Keratinocyte (primary cell): ENCODE data around the gene BCL2. TPM values are rescaled to one million over a fixed set of nuclear protein-coding genes. Genes with fewer than 3 reads are reported as not detected.

ENCODE experiments used
- DNase-seq: peaks from one replicate; pipeline ENCODE4 v3.0.0-alpha.2; 2011; ENCODE audit warnings: low read depth, missing footprints, low spot score
- FAIRE-seq: peaks from 2 replicates; lab custom pipeline; 2011; peaks lifted over from hg19 to GRCh38; lab: Jason Lieb, UNC
- H2AFZ ChIP-seq: 2 replicates; pipeline ENCODE4 v1.6.0; 2012; ENCODE audit warnings: low read length, control low read depth, inconsistent platforms; ENCODE audit not compliant: control insufficient read depth
- H3K27ac ChIP-seq: 2 replicates; pipeline ENCODE4 v1.5.1; 2011; ENCODE audit warnings: low read length; ENCODE audit not compliant: control insufficient read depth, insufficient read depth
- H3K27me3 ChIP-seq: 3 replicates; pipeline ENCODE4 v1.6.0; 2011; ENCODE audit warnings: low read length; ENCODE audit not compliant: control insufficient read depth, insufficient read depth; ENCODE audit errors: extremely low read depth
- H3K36me3 ChIP-seq, 2 experiments: 2 replicates in 1 of 2; 3 replicates in 1 of 2; pipeline ENCODE4 v1.5.1; 2011; ENCODE audit warnings: low read length in 2 of 2, mild to moderate bottlenecking in 1 of 2; ENCODE audit not compliant: control insufficient read depth in 2 of 2, insufficient read depth in 2 of 2; ENCODE audit errors: extremely low read depth in 1 of 2
- H3K4me1 ChIP-seq: 3 replicates; pipeline ENCODE4 v1.5.1; 2011; ENCODE audit warnings: low read length; ENCODE audit not compliant: control insufficient read depth, insufficient read depth; ENCODE audit errors: extremely low read depth
- H3K4me2 ChIP-seq: 3 replicates; pipeline ENCODE4 v1.6.0; 2011; ENCODE audit warnings: low read depth, low read length; ENCODE audit not compliant: control insufficient read depth, insufficient read depth; ENCODE audit errors: extremely low read depth
- H3K4me3 ChIP-seq, 3 experiments: fragments of 200-600 bp in 1 of 3; sonication (generic) in 1 of 3; 2 replicates in 2 of 3; 3 replicates in 1 of 3; pipeline ENCODE4 v1.5.1; 2011 to 2016; ENCODE audit warnings: low read length in 3 of 3, mild to moderate bottlenecking in 3 of 3, control low read depth in 2 of 3, inconsistent platforms in 1 of 3, low read depth in 1 of 3, mixed read lengths in 1 of 3, mixed run types in 1 of 3, moderate library complexity in 1 of 3; ENCODE audit not compliant: control insufficient read depth in 2 of 3, insufficient read depth in 2 of 3; ENCODE audit errors: extremely low read depth in 1 of 3
- H3K79me2 ChIP-seq: 2 replicates; pipeline ENCODE4 v1.6.0; 2012; ENCODE audit warnings: low read length; ENCODE audit not compliant: control insufficient read depth, insufficient read depth
- H3K9ac ChIP-seq: 3 replicates; pipeline ENCODE4 v1.6.0; 2011; ENCODE audit warnings: low read length; ENCODE audit not compliant: control insufficient read depth, insufficient read depth; ENCODE audit errors: extremely low read depth
- H3K9me1 ChIP-seq: 3 replicates; pipeline ENCODE4 v1.6.0; 2011; ENCODE audit warnings: low read length; ENCODE audit not compliant: control insufficient read depth, insufficient read depth; ENCODE audit errors: extremely low read depth
- H3K9me3 ChIP-seq: 2 replicates; pipeline ENCODE4 v1.5.1; 2012; ENCODE audit warnings: low read depth, low read length; ENCODE audit not compliant: control insufficient read depth
- H4K20me1 ChIP-seq: 3 replicates; pipeline ENCODE4 v1.6.0; 2011; ENCODE audit warnings: low read length; ENCODE audit not compliant: control insufficient read depth, insufficient read depth; ENCODE audit errors: extremely low read depth
- CTCF ChIP-seq, 3 experiments: IDR thresholded peaks in 1 of 3; conservative IDR thresholded peaks in 1 of 3; optimal IDR thresholded peaks in 1 of 3; 2 replicates in 2 of 3; 3 replicates in 1 of 3; pipeline versions ENCODE3 to v1.5.1; 2011; ENCODE audit warnings: low read length in 3 of 3, mild to moderate bottlenecking in 3 of 3, moderate library complexity in 2 of 3, control low read depth in 1 of 3, inconsistent platforms in 1 of 3; ENCODE audit not compliant: insufficient read depth in 2 of 3; ENCODE audit errors: extremely low read depth in 1 of 3
- EZH2 ChIP-seq: IDR thresholded peaks from one replicate; pipeline ENCODE4 v1.6.1; 2012; ENCODE audit warnings: inconsistent platforms, mild to moderate bottlenecking, low read length, moderate library complexity
- dilution Hi-C: fragments of 300-500 bp; cut with MboI; formaldehyde crosslinking; loops from one replicate; pipeline ENCODE4 v1.7.0; 2020; ENCODE audit warnings: low sequenced_read_pairs; ENCODE audit not compliant: extremely low pct_ligation_motif_present
- polyA plus RNA-seq, 5 experiments: library from polyadenylated mRNA; depleted of rRNA in 3 of 5; stranded (reverse) in 3 of 5; stranded (forward) in 1 of 5; unstranded in 1 of 5; fragments of >200 nt; gene quantifications; 1 replicate in 1 of 5; 2 replicates in 3 of 5; 3 replicates in 1 of 5; pipeline versions ENCODE4 v1.2.1 to v1.2.3, GENCODE V29; 2011 to 2012; ENCODE audit warnings: missing spikeins in 2 of 5, low read depth in 1 of 5, low replicate concordance in 1 of 5

The BCL2 gene
- polyA plus RNA-seq, 1 donor (not counting 4 experiments of a cell fraction or from before 2014, with no cell fraction given), result 0.30 TPM

- Histone ChIP-seq H3K79me2 (no peaks in the 10 kb centered on the region), H3K27me3 (no peaks in the 10 kb centered on the region), H2AFZ (no peak overlapping the region), H3K9me1 (no peaks in the 10 kb centered on the region), H3K9ac (no peak overlapping the region), H3K4me3 (no peak overlapping the region), H3K36me3 (no peaks in the 10 kb centered on the region), H3K4me1 (no peaks in the 10 kb centered on the region), H4K20me1 (no peaks in the 10 kb centered on the region), H3K9me3 (no peaks in the 10 kb centered on the region), H3K27ac (no peak overlapping the region), H3K4me2 (no peak overlapping the region)
- TF ChIP-seq CTCF (optimal IDR thresholded peaks at IDR 0.05 in 1 of 3, IDR thresholded peaks at IDR 0.05 in 1 of 3, conservative IDR thresholded peaks at IDR 0.05 in 1 of 3; ENCODE audit: extremely low read depth in 1 of 3, insufficient read depth in 2 of 3, low read length in 3 of 3) (no peak), EZH2 (no peak)
- dilution Hi-C loops, result loop anchor here (25.0 kb wide), 1 partner anchor 300 kb away; no protein-coding TSS in a partner anchor
- DNase-seq (no peak), FAIRE-seq (no peak)
These were observed 7.6 kb downstream of the BCL2 start for GRCh38 chr18:63312019-63312409.

GRCh38 chr18:63311118-63312018 is 8.2 kb downstream of the BCL2 start:
- H3K27me3 ChIP-seq, result no peaks in the 10 kb centered on the region
- no peak overlapping the region for H3K4me2 ChIP-seq
- no peak overlapping the region for H2AFZ ChIP-seq
- FAIRE-seq, result no peak
- no peaks in the 10 kb centered on the region for H3K9me3 ChIP-seq
- no peak overlapping the region for H3K4me3 ChIP-seq
- dilution Hi-C loops, result loop anchor here (25.0 kb wide), 1 partner anchor 299 kb away; no protein-coding TSS in a partner anchor
- no peak for DNase-seq
- no peaks in the 10 kb centered on the region for H3K9me1 ChIP-seq
- TF ChIP-seq CTCF (optimal IDR thresholded peaks at IDR 0.05 in 1 of 3, IDR thresholded peaks at IDR 0.05 in 1 of 3, conservative IDR thresholded peaks at IDR 0.05 in 1 of 3; ENCODE audit: extremely low read depth in 1 of 3, insufficient read depth in 2 of 3, low read length in 3 of 3), result no peak
- no peak for TF ChIP-seq EZH2
- no peak overlapping the region for H3K27ac ChIP-seq
- H3K79me2 ChIP-seq, result no peaks in the 10 kb centered on the region
- H3K4me1 ChIP-seq, result no peaks in the 10 kb centered on the region
- H3K36me3 ChIP-seq, result no peaks in the 10 kb centered on the region
- H4K20me1 ChIP-seq, result no peaks in the 10 kb centered on the region
- no peak overlapping the region for H3K9ac ChIP-seq
